Effector memory CD8-positive, alpha-beta T cell (primary cell): ENCODE measurements around the gene TPX2.

ENCODE experiments used
- ATAC-seq: fragments of 150-1000 bp; cut with Tn5 transposase; replicated peaks from 2 replicates; pipeline ENCODE4 v1.10.0; 2021; ENCODE audit warnings: mild to moderate bottlenecking, moderate library complexity
- DNase-seq, 3 experiments: peaks; one replicate each; pipeline ENCODE4 v3.0.0; 2021
- H3K27ac Mint-ChIP-seq, 2 donors: one replicate each; pipeline ENCODE4 v1.8.0; 2022; ENCODE audit warnings: mild to moderate bottlenecking in 2 of 2, mixed read lengths in 2 of 2, moderate library complexity in 2 of 2
- H3K27me3 Mint-ChIP-seq, 2 donors: one replicate each; pipeline ENCODE4 v1.8.0; 2022; ENCODE audit warnings: mixed read lengths in 2 of 2
- H3K36me3 Mint-ChIP-seq: one replicate; pipeline ENCODE4 v1.8.0; 2022; ENCODE audit warnings: mild to moderate bottlenecking, moderate library complexity, mixed read lengths; ENCODE audit not compliant: insufficient read depth
- H3K4me1 Mint-ChIP-seq, 2 donors: one replicate each; pipeline ENCODE4 v1.8.0; 2022; ENCODE audit warnings: low read depth in 2 of 2, mixed read lengths in 2 of 2
- H3K4me3 Mint-ChIP-seq, 2 donors: one replicate each; pipeline ENCODE4 v1.8.0; 2022; ENCODE audit warnings: mild to moderate bottlenecking in 2 of 2, mixed read lengths in 2 of 2, moderate library complexity in 2 of 2
- H3K9me3 Mint-ChIP-seq, 2 donors: one replicate each; pipeline ENCODE4 v1.8.0; 2022; ENCODE audit warnings: mixed read lengths in 2 of 2

Gene TPX2

DNA sequence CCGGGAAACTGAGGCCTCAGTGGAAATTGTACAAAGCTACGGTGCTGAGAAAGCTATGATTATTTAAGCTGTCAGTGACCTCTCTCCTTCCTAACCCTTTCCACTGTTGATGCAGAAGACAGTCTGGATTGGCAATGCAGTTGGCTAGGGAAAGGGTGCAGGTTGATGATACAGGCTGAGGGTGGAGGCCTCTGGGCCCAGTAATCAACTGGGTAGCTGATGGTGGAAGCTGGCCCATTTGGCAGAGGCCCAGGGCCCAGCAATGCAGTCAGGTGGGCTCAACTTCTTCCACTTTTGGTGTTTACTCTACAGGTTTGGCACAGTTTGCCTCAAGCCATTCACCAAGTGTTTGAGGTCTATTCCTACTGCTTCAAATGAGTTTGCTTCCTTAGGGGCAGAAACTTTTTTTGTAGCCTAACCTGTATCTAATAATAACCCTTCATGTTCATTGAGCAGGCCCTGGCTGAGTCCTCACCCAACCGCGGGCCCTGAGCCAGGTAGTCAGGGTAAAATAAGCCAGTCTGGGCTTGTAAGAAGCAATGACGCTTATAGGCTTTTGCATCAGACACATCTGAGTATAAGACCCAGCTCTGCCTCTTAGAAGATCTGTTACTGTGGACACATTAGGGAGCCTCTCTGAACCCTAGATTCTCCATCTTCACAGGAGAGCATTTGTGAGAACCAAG lies 28.5 kb upstream of the TPX2 start:
- peaks cover 33% of the 10 kb centered on the region for H3K36me3 Mint-ChIP-seq
- H3K9me3 Mint-ChIP-seq: no peaks in the 10 kb centered on the region
- ATAC-seq: no peak
- H3K4me3 Mint-ChIP-seq: peak overlapping the region in 1 of 2 donors; percentile 45
- H3K27ac Mint-ChIP-seq: peak overlapping the region; percentile 87 to 90
- DNase-seq: no peak
- H3K27me3 Mint-ChIP-seq: no peaks in the 10 kb centered on the region
- peaks cover 73 to 90% of the 10 kb centered on the region in 2 donors for H3K4me1 Mint-ChIP-seq

GRCh38 chr20:31711179-31712111 lies 27.6 kb upstream of the TPX2 start:
- no peak for DNase-seq
- Mint-ChIP-seq H3K27ac (peak overlapping the region; percentile 87 to 90), H3K9me3 (no peaks in the 10 kb centered on the region), H3K4me1 (peaks cover 74 to 90% of the 10 kb centered on the region in 2 donors), H3K36me3 (peaks cover 37% of the 10 kb centered on the region), H3K4me3 (peak overlapping the region; percentile 8 to 53), H3K27me3 (no peaks in the 10 kb centered on the region)
- ATAC-seq: no peak

DNA sequence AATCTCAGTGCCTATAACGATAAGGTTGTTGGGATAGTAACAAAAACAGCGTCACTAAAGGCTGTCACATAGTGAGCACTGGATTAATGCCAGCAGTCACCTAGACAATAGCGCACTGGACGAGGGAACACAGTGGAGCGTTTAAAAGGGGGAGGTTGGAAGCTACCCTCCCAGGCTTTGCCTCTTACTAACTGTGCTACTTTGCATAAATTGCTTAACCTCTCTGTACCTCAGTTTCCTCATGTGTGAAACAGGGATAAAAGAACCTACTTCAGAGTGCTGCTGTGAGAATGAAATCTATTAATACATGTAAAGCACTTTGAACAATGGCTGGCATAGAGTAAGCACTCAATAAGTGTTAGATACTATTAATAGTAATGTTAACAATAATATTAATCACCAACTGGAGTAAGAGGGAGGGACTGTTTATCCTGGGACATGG lies 27.0 kb upstream of the TPX2 start:
- DNase-seq (no peak), ATAC-seq (no peak)
- Mint-ChIP-seq H3K4me1 (peaks cover 76 to 91% of the 10 kb centered on the region in 2 donors), H3K27ac (peak overlapping the region; percentile 87 to 90), H3K9me3 (no peaks in the 10 kb centered on the region), H3K27me3 (no peaks in the 10 kb centered on the region), H3K4me3 (peak overlapping the region; percentile 53 to 66), H3K36me3 (peaks cover 36% of the 10 kb centered on the region)

GRCh38 chr20:31712564-31713311 lies 26.4 kb upstream of the TPX2 start:
- no peak for DNase-seq
- Mint-ChIP-seq H3K4me1 (peaks cover 80 to 92% of the 10 kb centered on the region in 2 donors), H3K9me3 (no peaks in the 10 kb centered on the region), H3K36me3 (peaks cover 36% of the 10 kb centered on the region), H3K4me3 (peak overlapping the region; percentile 53 to 66), H3K27me3 (no peaks in the 10 kb centered on the region), H3K27ac (peak overlapping the region; percentile 87 to 90)
- ATAC-seq: no peak

- Mint-ChIP-seq H3K27ac (peak overlapping the region; percentile 87 to 90), H3K36me3 (peaks cover 34% of the 10 kb centered on the region), H3K4me3 (peak overlapping the region; percentile 53 to 66), H3K4me1 (peaks cover 76 to 91% of the 10 kb centered on the region in 2 donors), H3K9me3 (no peaks in the 10 kb centered on the region), H3K27me3 (no peaks in the 10 kb centered on the region)
- ATAC-seq (no peak), DNase-seq (no peak)
Observed at GRCh38 chr20:31713312-31714273, 25.5 kb upstream of the TPX2 start.

DNA sequence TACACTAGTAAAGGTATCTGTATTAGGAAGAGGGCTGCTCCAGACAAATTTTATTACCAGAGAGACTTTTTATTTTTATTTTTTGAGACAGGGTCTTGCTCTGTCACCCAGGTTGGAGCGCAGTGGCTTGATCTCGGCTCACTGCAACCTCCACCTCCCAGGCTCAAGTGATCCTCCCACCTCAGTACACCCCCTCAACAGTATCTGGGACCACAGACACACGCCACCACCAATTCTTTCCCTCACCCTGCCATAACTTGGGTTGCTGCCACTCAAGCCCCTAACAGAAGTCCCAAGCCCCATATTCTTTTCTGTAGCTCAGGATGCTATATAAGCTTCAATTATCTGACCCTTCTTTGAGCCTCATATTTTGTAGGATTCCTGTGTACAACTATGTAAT lies 23.3 kb upstream of the TPX2 start:
- H3K27ac Mint-ChIP-seq: peak overlapping the region; percentile 82 to 88
- peak overlapping the region; percentile 95 to 97 for H3K4me3 Mint-ChIP-seq

DNA sequence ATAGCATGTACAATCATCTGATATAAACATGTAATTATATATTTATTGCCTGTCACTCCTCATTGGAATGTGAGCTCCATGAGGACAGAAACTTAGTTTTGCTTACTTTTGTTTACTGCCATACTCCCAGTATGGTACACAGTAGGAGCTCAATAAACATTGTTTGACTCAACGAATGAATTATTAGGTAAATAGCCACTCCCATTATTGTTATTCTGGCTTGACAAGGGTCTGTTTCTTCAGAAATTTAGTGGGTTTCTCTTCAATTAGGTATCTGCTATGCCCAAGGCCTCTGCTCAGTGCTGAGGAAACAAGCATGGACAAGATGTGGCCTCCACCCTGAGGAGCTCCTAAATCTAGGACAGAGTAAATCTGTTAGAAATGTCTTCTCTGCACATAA lies 22.7 kb upstream of the TPX2 start:
- no peak for ATAC-seq
- Mint-ChIP-seq H3K27me3 (no peaks in the 10 kb centered on the region), H3K4me3 (peak overlapping the region; percentile 95 to 97), H3K9me3 (no peaks in the 10 kb centered on the region), H3K27ac (peak overlapping the region; percentile 82 to 88), H3K36me3 (peaks cover 40% of the 10 kb centered on the region), H3K4me1 (peaks cover 85 to 96% of the 10 kb centered on the region in 2 donors)
- no peak for DNase-seq

More for the DNA sequence above, 23.3 kb upstream of the TPX2 start:
- Mint-ChIP-seq H3K27me3 (no peaks in the 10 kb centered on the region), H3K4me1 (peaks cover 85 to 96% of the 10 kb centered on the region in 2 donors), H3K9me3 (no peaks in the 10 kb centered on the region), H3K36me3 (peaks cover 40% of the 10 kb centered on the region)
- ATAC-seq (no peak), DNase-seq (no peak)

DNA sequence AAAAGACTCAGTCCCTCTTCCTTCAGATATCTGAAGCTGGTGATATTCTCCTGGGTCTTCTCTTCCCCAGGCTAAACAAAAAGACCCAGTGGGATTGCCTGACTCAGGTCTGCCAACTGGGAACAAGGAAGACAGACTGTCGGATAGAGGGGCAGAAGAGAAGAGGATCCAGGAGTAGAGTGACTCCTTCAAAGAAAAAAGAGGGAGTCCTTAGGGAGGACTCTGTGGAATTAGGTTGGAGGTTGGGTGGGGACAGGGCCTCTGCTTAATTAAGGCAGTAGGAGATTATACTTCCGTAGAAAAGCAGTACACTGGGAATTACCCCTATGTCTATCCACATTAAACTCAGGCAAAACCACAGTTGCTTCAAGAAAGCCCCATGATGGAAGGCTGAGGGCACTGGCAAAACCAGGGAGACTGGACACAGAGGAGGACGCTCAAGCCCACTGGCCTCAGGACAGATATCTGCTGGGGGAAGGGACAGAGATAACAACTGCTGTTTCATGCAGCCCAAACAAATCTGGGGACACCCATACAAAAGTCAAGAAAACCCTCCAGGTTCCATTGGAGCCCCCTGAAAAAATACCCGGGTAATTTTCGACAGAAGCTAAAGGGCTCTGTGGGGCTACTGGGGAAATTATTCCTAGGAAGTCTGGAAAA lies 22.1 kb upstream of the TPX2 start:
- ATAC-seq (no peak), DNase-seq (no peak)
- Mint-ChIP-seq H3K9me3 (no peaks in the 10 kb centered on the region), H3K4me1 (peaks cover 85 to 96% of the 10 kb centered on the region in 2 donors), H3K4me3 (peak overlapping the region; percentile 95 to 97), H3K27me3 (no peaks in the 10 kb centered on the region), H3K27ac (peak overlapping the region; percentile 82 to 88), H3K36me3 (peaks cover 40% of the 10 kb centered on the region)

DNA sequence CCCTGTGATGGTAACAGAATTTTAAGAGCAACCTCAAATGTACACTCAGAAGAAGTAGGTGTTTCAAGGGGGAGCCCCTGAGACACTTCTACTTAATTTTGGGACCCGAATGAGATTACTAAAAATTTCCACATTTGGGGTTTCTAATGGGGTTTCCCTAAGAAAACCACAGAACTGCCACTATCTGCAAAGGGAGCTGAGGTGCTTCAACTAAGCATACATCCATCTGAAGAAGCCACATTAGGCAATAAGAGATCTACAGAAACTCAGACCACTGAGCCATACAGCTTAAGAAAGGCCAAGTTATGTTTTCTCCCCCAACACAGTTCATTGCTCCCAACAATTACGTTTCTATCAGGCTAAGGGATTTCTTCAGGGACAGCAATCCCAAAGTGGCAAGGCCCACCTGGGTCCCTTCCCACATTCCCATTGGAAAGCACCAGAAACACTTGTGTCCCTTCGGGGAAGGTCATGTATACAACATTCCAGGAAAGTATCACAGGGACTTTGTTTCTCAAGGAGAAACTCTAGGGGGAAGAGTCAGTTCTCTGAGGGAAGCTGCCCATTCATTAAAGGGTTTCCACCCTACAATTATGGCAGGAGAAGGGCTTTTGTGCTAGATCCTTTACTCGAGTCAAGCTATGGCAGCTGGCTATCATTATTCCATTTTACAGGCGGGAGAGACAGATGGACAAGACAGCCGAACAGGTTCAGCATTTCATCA lies 21.4 kb upstream of the TPX2 start:
- Mint-ChIP-seq H3K27ac (peak overlapping the region; percentile 82 to 88), H3K36me3 (peaks cover 38% of the 10 kb centered on the region), H3K9me3 (no peaks in the 10 kb centered on the region), H3K27me3 (no peaks in the 10 kb centered on the region), H3K4me3 (peak overlapping the region; percentile 95 to 97), H3K4me1 (peaks cover 81 to 92% of the 10 kb centered on the region in 2 donors)
- ATAC-seq (peak; percentile 66), DNase-seq (peak in 1 of 3 experiments; percentile 9)

- Mint-ChIP-seq H3K27ac (peak overlapping the region; percentile 88 to 98), H3K36me3 (peaks cover 46% of the 10 kb centered on the region), H3K27me3 (no peaks in the 10 kb centered on the region), H3K9me3 (no peaks in the 10 kb centered on the region), H3K4me3 (peak overlapping the region; percentile 95 to 97), H3K4me1 (peaks cover 77 to 81% of the 10 kb centered on the region in 2 donors)
- no peak for DNase-seq
- ATAC-seq: no peak
Observed at GRCh38 chr20:31718952-31719643, 20.0 kb upstream of the TPX2 start.
